Activated T-cell treated with anti-CD3 and anti-CD28 coated beads for 1 hour (primary cell): ENCODE results near the gene SLCO2B1.

Source experiments
- DNase-seq: peaks from one replicate; pipeline ENCODE4 v3.0.0-alpha.2; 2020; ENCODE audit warnings: low read depth

SLCO2B1 gene

DNA sequence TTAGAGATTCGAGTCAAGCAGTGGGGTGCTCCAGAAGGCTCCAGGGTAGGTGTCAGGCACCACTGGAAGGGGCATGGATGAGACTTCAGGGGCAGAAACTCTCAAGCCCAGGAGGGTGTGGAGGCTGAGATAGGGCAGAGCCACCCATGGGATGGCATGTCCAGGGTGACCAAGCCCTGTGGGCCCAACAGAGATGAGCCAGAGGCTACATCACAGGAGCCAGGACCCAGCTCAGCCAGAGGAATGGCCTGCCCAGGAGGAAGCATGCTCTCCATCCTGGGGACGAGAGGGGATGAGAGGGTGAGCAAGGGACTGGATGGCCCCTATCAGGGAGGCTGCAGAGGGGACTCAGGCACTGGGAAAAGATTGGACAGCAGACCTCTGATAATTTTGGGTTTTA is 42.8 kb downstream of the SLCO2B1 start:
- no peak for DNase-seq

- no peak for DNase-seq
Measured at GRCh38 chr11:75194147-75194546, 43.2 kb downstream of the SLCO2B1 start.

GRCh38 chr11:75195167-75195962 is 44.5 kb downstream of the SLCO2B1 start:
- no peak for DNase-seq

- no peak for DNase-seq
Measured at GRCh38 chr11:75196426-75196825, 45.5 kb downstream of the SLCO2B1 start.

DNA sequence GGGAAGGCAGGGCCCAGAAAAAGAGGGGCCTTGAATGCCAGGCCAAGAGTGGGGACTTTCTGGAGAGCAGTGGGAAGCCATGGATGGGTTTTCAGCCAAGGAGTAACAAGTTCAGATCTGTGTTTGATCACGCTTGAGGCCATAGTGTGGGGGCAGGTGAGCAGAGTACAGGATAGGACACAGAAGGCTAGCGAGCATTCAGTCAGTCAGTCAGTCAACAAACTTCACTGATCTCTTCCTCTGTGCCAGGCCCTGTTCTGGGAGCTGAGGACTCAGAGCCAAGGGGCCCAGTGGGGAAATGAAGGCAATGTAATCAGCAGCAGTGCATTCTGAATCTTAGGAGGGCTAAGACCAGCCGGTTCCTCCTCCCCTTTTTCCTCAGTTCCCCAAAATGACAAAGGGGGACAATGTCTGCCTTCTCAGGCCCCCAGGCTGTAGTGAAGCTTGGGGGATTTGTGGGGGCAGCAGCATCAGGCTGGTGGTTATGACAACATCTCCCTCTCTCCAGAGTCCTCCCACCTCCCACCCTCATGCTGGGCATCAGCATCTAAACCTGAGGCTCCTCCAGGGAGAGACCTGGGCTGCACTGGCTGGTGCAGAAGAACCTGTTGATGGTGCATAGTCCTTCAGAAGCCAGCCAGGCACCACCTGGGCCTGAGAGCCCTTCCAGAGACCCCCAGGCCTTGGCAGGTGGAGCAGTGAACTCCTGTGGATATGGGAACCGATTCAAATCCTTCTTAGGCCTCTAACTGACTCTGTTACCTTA is 46.8 kb downstream of the SLCO2B1 start:
- DNase-seq: no peak

- no peak for DNase-seq
Measured at GRCh38 chr11:75198278-75198973, 47.5 kb downstream of the SLCO2B1 start.

- DNase-seq: no peak
Measured at GRCh38 chr11:75199412-75199955, 48.6 kb downstream of the SLCO2B1 start.

GRCh38 chr11:75200051-75200450 is 49.1 kb downstream of the SLCO2B1 start:
- no peak for DNase-seq

DNA sequence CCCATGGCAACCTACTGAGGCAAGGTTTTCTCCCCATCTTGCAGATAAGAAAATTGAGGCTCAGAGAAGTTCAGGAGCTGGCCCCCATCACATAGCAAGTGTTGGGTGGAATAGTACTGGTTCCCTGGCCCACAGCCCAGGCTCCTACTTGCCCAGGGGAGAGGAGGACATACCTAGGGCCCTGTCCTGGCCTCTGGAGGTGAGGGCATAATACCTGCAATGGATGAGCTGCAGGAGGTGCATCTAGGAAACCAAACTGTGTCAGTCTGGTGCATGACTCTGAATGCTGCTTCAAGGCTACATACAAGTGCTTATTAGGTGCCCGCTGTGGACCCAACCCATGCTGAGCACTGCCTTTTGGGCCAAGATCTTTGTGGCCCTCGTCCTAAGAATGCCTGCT is 49.6 kb downstream of the SLCO2B1 start:
- DNase-seq: no peak

- no peak for DNase-seq
Measured at GRCh38 chr11:75201771-75202170, 50.9 kb downstream of the SLCO2B1 start.

DNA sequence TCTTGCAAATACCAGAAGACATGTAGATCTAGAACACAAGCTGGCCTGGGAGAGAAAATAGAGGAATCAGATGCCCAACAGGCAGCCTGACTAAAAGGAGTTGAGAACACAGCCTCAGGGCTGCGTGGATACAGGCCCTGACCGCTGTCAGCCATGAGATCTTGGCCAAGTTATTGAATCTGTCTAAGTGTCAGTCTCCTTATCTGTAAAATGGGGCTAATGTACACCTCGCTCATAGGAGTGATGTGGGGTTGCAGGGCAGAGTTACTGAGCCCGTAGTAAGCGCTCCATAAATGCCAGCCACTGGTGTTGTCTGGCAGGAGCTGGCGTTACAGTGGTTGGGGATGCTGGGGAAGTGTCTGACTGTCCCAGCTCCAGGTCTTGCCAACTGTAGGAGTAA is 51.3 kb downstream of the SLCO2B1 start:
- no peak for DNase-seq

DNA sequence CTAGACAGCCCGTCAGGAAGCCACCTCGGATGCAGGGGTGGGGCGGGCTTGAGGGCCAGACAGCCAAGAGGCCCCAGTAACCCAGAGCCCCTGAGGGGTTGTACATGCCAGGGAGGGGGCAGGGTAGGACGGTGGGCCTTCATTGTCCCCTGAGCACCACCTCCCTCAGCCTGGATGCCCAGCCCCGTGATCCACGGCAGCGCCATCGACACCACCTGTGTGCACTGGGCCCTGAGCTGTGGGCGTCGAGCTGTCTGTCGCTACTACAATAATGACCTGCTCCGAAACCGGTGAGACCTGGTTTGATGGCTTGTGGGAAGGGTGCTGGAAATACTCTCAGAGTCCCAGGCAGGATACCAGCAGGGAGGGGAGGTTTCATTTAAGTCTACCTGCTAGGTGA is 52.2 kb downstream of the SLCO2B1 start:
- DNase-seq: no peak

DNA sequence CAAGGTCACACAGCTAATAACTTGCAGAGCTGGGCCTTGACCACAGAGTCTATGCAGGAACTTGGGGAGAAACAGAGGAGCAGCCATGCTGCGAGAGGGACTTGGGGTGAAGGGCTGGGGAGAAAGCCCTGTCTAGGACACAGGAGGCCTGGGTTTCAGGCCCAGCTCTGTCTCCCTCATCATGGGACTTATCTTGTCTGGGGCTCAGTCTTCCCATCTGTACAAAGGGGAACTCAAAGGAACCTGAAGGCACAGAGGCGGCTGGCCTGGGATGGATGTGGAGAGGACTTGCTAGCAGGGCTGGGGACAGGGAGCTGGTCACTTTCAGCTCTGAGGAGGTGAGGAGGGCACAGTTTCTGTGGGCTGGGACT is 52.7 kb downstream of the SLCO2B1 start:
- no peak for DNase-seq

DNA sequence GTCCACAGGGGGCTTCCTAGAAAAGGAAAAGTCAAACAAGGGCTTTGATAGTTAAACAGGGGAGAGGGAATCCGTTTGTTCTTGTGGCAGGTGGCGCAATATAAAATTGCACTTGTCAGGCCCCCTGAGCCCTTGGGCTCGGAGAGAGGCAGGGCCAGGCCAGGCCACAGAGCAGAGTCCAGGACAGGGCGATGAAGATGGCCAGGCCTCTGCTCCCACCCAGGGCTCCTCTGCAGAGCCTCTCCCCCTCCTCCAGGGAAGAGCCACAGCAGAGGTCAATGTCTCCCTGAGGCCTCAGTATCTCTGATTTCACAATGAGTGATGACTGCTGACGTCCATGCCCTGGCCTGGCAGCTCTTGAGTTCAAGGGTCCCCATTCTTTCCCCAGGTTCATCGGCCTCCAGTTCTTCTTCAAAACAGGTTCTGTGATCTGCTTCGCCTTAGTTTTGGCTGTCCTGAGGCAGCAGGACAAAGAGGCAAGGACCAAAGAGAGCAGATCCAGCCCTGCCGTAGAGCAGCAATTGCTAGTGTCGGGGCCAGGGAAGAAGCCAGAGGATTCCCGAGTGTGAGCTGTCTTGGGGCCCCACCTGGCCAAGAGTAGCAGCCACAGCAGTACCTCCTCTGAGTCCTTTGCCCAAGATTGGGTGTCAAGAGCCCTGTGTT is 53.2 kb downstream of the SLCO2B1 start:
- DNase-seq: no peak

DNA sequence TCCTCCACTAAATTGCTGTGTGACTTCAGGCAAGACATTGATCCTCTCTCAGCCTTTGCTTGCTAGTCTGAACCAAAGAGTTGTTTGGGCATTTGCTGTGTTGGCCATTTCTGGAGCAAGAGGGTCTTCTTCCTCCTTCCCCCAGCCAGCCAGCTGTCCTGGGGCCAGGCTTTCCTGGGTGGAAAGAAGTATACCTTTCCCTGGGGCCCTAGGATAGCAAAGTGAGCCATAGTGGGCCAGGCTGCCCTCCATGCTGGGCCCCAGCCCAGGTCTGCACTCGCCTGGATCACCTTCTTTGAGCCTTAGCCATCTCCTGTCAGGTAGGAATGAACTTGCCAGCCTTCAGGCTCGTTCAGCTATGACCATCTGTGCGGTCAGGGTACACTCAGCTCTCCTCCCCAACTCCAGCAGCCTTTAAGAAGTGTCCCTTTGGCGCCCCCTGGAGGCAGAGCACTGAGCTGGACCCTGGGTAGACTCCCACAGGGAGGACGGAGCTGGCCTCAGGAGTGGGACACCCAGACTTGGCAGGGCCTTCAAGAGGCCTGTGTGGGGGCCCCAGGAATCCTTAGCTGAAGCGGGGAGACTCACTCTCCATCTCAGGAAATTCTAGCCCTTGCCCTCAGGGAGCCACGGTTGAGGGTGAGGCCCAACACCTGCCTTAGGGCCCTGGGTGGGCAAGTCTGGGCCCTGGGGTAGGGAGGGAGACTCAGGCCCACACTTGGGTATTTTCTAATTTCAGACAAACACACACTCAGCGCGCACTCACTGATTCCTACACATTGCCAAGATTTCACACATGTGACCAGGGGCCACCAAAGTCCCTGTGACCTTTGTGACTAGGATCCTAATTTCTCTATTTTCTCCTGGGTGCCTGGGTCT is 54.0 kb downstream of the SLCO2B1 start:
- DNase-seq: peak; percentile 84

DNA sequence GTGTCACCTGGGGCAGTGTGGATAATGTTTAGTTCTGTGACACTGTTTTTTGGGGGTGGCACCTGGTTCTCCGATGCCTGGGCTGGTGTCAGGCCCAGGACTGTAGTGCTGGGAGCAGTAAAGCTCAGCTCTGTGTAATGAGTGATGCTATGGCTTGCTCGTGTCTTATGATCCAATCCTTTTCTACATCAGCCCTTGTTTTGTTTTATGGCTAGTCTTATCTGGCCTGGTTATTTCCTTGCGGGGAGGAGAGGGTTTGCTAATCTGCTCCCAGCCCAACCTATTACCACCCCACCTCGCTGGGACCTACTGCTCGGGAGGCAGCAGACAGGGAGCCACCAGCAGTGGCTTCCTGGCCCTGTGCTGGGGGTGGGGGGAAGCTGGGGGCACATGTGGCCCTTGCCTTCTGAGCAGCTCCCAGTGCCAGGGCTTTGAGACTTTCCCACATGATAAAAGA is 54.7 kb downstream of the SLCO2B1 start:
- no peak for DNase-seq

DNA sequence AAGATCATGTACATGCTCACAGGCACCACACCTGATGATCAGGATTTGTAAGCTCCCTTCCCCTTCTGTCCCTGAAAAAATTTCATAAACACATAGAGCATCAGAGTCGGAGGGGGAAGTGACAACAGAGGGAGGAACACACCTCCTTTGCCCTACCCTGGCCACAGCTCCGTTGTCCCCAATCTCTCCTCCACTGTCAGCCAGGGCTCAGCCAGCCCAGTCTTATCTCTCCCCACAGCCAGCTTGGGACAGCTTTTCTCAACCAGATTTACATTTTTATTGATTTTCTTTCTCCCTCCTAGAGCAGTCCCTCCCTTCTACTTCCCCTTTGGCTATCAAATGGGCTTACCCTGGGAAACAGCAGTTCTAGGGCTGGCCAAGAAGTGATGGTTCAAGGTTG is 57.5 kb downstream of the SLCO2B1 start:
- DNase-seq: no peak

GRCh38 chr11:75212411-75212810 is 61.5 kb downstream of the SLCO2B1 start:
- no peak for DNase-seq

- DNase-seq: peak; percentile 74
Measured at GRCh38 chr11:75214411-75214821, 63.5 kb downstream of the SLCO2B1 start.

GRCh38 chr11:75214843-75215242 is 63.9 kb downstream of the SLCO2B1 start:
- no peak for DNase-seq

GRCh38 chr11:75219869-75220268 is 69.0 kb downstream of the SLCO2B1 start:
- no peak for DNase-seq
